Osteoblast (primary cell): ENCODE measurements around the gene PIEZO1. TPM values are rescaled to one million over a fixed set of nuclear protein-coding genes. Genes with fewer than 3 reads are reported as not detected.

Experiments
- DNase-seq: peaks from one replicate; pipeline ENCODE4 v3.0.0; 2011; ENCODE audit warnings: low spot score, mixed read lengths; ENCODE audit not compliant: insufficient read length; ENCODE audit errors: missing footprints
- H2AFZ ChIP-seq: 2 replicates; pipeline ENCODE4 v1.6.0; 2011; ENCODE audit warnings: mild to moderate bottlenecking, low read length
- H3K27ac ChIP-seq: 2 replicates; pipeline ENCODE4 v1.5.1; 2011; ENCODE audit warnings: mild to moderate bottlenecking, low read depth, low read length, moderate library complexity
- H3K27me3 ChIP-seq: 2 replicates; pipeline ENCODE4 v1.6.0; 2012; ENCODE audit warnings: mild to moderate bottlenecking, control low read depth, inconsistent platforms, low read length, moderate library complexity; ENCODE audit not compliant: insufficient read depth
- H3K36me3 ChIP-seq: 2 replicates; pipeline ENCODE4 v1.5.1; 2011; ENCODE audit warnings: mild to moderate bottlenecking, low read length, control low read depth, moderate library complexity; ENCODE audit not compliant: insufficient read depth
- H3K4me1 ChIP-seq: 2 replicates; pipeline ENCODE4 v1.5.1; 2011; ENCODE audit warnings: mild to moderate bottlenecking, low read length, control low read depth, moderate library complexity; ENCODE audit not compliant: insufficient read depth
- H3K4me2 ChIP-seq: 2 replicates; pipeline ENCODE4 v1.6.0; 2011; ENCODE audit warnings: mild to moderate bottlenecking, low read length; ENCODE audit not compliant: insufficient read depth
- H3K4me3 ChIP-seq: fragments of 200-600 bp; sonication (generic); 3 replicates; pipeline ENCODE4 v1.5.1; 2012; ENCODE audit warnings: mild to moderate bottlenecking, low read length, inconsistent platforms; ENCODE audit not compliant: insufficient read depth
- H3K79me2 ChIP-seq: 2 replicates; pipeline ENCODE4 v1.6.0; 2012; ENCODE audit warnings: mild to moderate bottlenecking, low read length, control low read depth, inconsistent platforms; ENCODE audit not compliant: insufficient read depth
- H3K9me3 ChIP-seq: 2 replicates; pipeline ENCODE4 v1.5.1; 2011; ENCODE audit warnings: low read depth, low read length, control low read depth
- H4K20me1 ChIP-seq: 2 replicates; pipeline ENCODE4 v1.6.0; 2012; ENCODE audit warnings: mild to moderate bottlenecking, low read length, control low read depth; ENCODE audit not compliant: insufficient read depth
- CTCF ChIP-seq: IDR thresholded peaks from 2 replicates; pipeline ENCODE4 v1.5.1; 2011; ENCODE audit warnings: mild to moderate bottlenecking, low read depth, low read length, moderate library complexity; ENCODE audit errors: extremely low read depth
- total RNA-seq: library from RNA; depleted of rRNA; stranded (reverse); fragments of >200 nt; gene quantifications from 2 replicates; pipeline ENCODE4 v1.2.3, GENCODE V29; 2012

PIEZO1 gene
- total RNA-seq, 1 donor: 207 TPM

- H3K27ac ChIP-seq: peak overlapping the region; percentile 80
- H3K9me3 ChIP-seq: no peaks in the 10 kb centered on the region
- peak overlapping the region; percentile 19 for H3K4me3 ChIP-seq
- peaks cover 75% of the 10 kb centered on the region for H3K4me1 ChIP-seq
- H3K27me3 ChIP-seq: no peaks in the 10 kb centered on the region
- no peak overlapping the region for H2AFZ ChIP-seq
- H4K20me1 ChIP-seq: peaks cover 77% of the 10 kb centered on the region
- peaks cover 92% of the 10 kb centered on the region for H3K79me2 ChIP-seq
- H3K36me3 ChIP-seq: no peaks in the 10 kb centered on the region
- no peak for TF ChIP-seq CTCF
- DNase-seq: peak; percentile 90
- H3K4me2 ChIP-seq: peak overlapping the region; percentile 60
Measured at GRCh38 chr16:88769617-88770460, 15.2 kb downstream of the PIEZO1 start.

GRCh38 chr16:88768071-88768783 lies 16.8 kb downstream of the PIEZO1 start:
- H3K4me3 ChIP-seq: peak overlapping the region; percentile 18

GRCh38 chr16:88767546-88768070 lies 17.4 kb downstream of the PIEZO1 start:
- peak overlapping the region; percentile 18 for H3K4me3 ChIP-seq

More at GRCh38 chr16:88768071-88768783, 16.8 kb downstream of the PIEZO1 start:
- peak; percentile 98 for DNase-seq
- Histone ChIP-seq H3K4me2 (peak overlapping the region; percentile 76), H3K4me1 (peaks cover 61% of the 10 kb centered on the region), H3K9me3 (no peaks in the 10 kb centered on the region), H2AFZ (peak overlapping the region; percentile 35), H4K20me1 (peaks cover 80% of the 10 kb centered on the region), H3K36me3 (no peaks in the 10 kb centered on the region), H3K27me3 (no peaks in the 10 kb centered on the region), H3K27ac (peak overlapping the region; percentile 65), H3K79me2 (peaks cover 93% of the 10 kb centered on the region)
- TF ChIP-seq CTCF: no peak

More at GRCh38 chr16:88767546-88768070, 17.4 kb downstream of the PIEZO1 start:
- Histone ChIP-seq H3K4me1 (peaks cover 55% of the 10 kb centered on the region), H3K79me2 (peaks cover 98% of the 10 kb centered on the region), H3K27ac (peak overlapping the region; percentile 65), H2AFZ (no peak overlapping the region), H3K36me3 (no peaks in the 10 kb centered on the region), H4K20me1 (peaks cover 79% of the 10 kb centered on the region), H3K9me3 (no peaks in the 10 kb centered on the region), H3K4me2 (peak overlapping the region; percentile 76), H3K27me3 (no peaks in the 10 kb centered on the region)
- TF ChIP-seq CTCF: no peak
- peak; percentile 87 for DNase-seq
